ENCODE measurements around the gene KIF6.

Gene KIF6

GRCh38 chr6:39428816-39429215, 296.4 kb downstream of the KIF6 start:
- Histone ChIP-seq H2AFZ (ENCODE audit: low read length) (no peak overlapping the region), H3K36me3 (ENCODE audit: insufficient read depth, low read length) (no peaks in the 10 kb centered on the region), H3K9me3 (ENCODE audit: low read length) (no peaks in the 10 kb centered on the region), H3F3A (ENCODE audit: insufficient read depth, low read length) (no peaks in the 10 kb centered on the region), H4K20me1 (ENCODE audit: insufficient read depth, low read length) (no peaks in the 10 kb centered on the region), H3K27me3 (ENCODE audit: insufficient read depth, low read length) (no peaks in the 10 kb centered on the region), H3K27ac (ENCODE audit: low read depth, low read length, poor library complexity, severe bottlenecking) (no peak overlapping the region), H3K79me2 (ENCODE audit: insufficient read depth, low read length) (no peaks in the 10 kb centered on the region), H3K4me1 (ENCODE audit: insufficient read depth, low read length, severe bottlenecking) (no peaks in the 10 kb centered on the region), H3K4me3 (ENCODE audit: low read depth, low read length, poor library complexity, severe bottlenecking) (no peak overlapping the region), H3K9me2 (ENCODE audit: low read depth, low read length) (no peaks in the 10 kb centered on the region), H3K9ac (ENCODE audit: low read length) (no peak overlapping the region), H3K4me2 (ENCODE audit: low read length) (no peak overlapping the region)
- no peak for TF ChIP-seq EZH2 (IDR thresholded peaks at IDR 0.05; ENCODE audit: borderline replicate concordance, low read length)
- TF ChIP-seq CTCF (IDR thresholded peaks at IDR 0.05; ENCODE audit: low read length) = no peak

GRCh38 chr6:39428152-39428551, 297.1 kb downstream of the KIF6 start:
- Histone ChIP-seq H4K20me1 (ENCODE audit: insufficient read depth, low read length) (no peaks in the 10 kb centered on the region), H2AFZ (ENCODE audit: low read length) (no peak overlapping the region), H3K9me3 (ENCODE audit: low read length) (no peaks in the 10 kb centered on the region), H3K9me2 (ENCODE audit: low read depth, low read length) (no peaks in the 10 kb centered on the region), H3K4me1 (ENCODE audit: insufficient read depth, low read length, severe bottlenecking) (no peaks in the 10 kb centered on the region), H3K36me3 (ENCODE audit: insufficient read depth, low read length) (no peaks in the 10 kb centered on the region), H3K9ac (ENCODE audit: low read length) (no peak overlapping the region), H3F3A (ENCODE audit: insufficient read depth, low read length) (no peaks in the 10 kb centered on the region), H3K79me2 (ENCODE audit: insufficient read depth, low read length) (no peaks in the 10 kb centered on the region), H3K4me2 (ENCODE audit: low read length) (no peak overlapping the region), H3K4me3 (ENCODE audit: low read depth, low read length, poor library complexity, severe bottlenecking) (no peak overlapping the region), H3K27me3 (ENCODE audit: insufficient read depth, low read length) (no peaks in the 10 kb centered on the region), H3K27ac (ENCODE audit: low read depth, low read length, poor library complexity, severe bottlenecking) (no peak overlapping the region)
- TF ChIP-seq CTCF (IDR thresholded peaks at IDR 0.05; ENCODE audit: low read length) = no peak

GRCh38 chr6:39426073-39426456, 299.1 kb downstream of the KIF6 start:
- Histone ChIP-seq H3K9me3 (ENCODE audit: low read length) (no peaks in the 10 kb centered on the region), H4K20me1 (ENCODE audit: insufficient read depth, low read length) (no peaks in the 10 kb centered on the region), H2AFZ (ENCODE audit: low read length) (no peak overlapping the region), H3K27me3 (ENCODE audit: insufficient read depth, low read length) (0 out of 2 replicates have a peak, but pooled peaks cover 4% of the 10 kb centered on the region), H3K4me3 (ENCODE audit: low read depth, low read length, poor library complexity, severe bottlenecking) (no peak overlapping the region), H3K27ac (ENCODE audit: low read depth, low read length, poor library complexity, severe bottlenecking) (no peak overlapping the region), H3K9ac (ENCODE audit: low read length) (no peak overlapping the region), H3K79me2 (ENCODE audit: insufficient read depth, low read length) (no peaks in the 10 kb centered on the region), H3K4me2 (ENCODE audit: low read length) (no peak overlapping the region), H3F3A (ENCODE audit: insufficient read depth, low read length) (no peaks in the 10 kb centered on the region), H3K4me1 (ENCODE audit: insufficient read depth, low read length, severe bottlenecking) (no peaks in the 10 kb centered on the region), H3K9me2 (ENCODE audit: low read depth, low read length) (no peaks in the 10 kb centered on the region), H3K36me3 (ENCODE audit: insufficient read depth, low read length) (no peaks in the 10 kb centered on the region)
- TF ChIP-seq EZH2 (IDR thresholded peaks at IDR 0.05; ENCODE audit: borderline replicate concordance, low read length) (no peak), CTCF (IDR thresholded peaks at IDR 0.05; ENCODE audit: low read length) (no peak)

Measured in OCI-LY1 (cell line).